ENCODE results near the gene KCTD8.

GRCh38 chr4:44446191-44446590 lies 2.4 kb downstream of the KCTD8 start:
- TF ChIP-seq CTCF (IDR thresholded peaks at IDR 0.05) (no peak), POLR2A (IDR thresholded peaks at IDR 0.05) (no peak)

Data from adrenal gland (tissue), 5 donors.